GM18861 (cell line): Measurements from ENCODE around the gene ZNF507.
"Not testable (repeated sequence)": the region's sequence is repeated elsewhere in the genome, so short reads cannot be mapped to it uniquely, and the experiment has no call there.

Source experiments
- ATAC-seq: cut with Tn5 transposase; IDR thresholded peaks from one replicate; pipeline ENCODE4 v1.9.1; 2021; ENCODE audit not compliant: unreplicated experiment

The ZNF507 gene

GRCh38 chr19:32367063-32367462 is 21.7 kb downstream of the ZNF507 start:
- no peak for ATAC-seq

- no peak for ATAC-seq
Measured at GRCh38 chr19:32367948-32368536, 22.6 kb downstream of the ZNF507 start.

GRCh38 chr19:32368787-32369186 is 23.4 kb downstream of the ZNF507 start:
- ATAC-seq = no peak

- ATAC-seq = no peak
Measured at GRCh38 chr19:32372726-32373517, 27.5 kb downstream of the ZNF507 start.

GRCh38 chr19:32373585-32374295 is 28.3 kb downstream of the ZNF507 start:
- ATAC-seq = no peak

- not testable (repeated sequence) for ATAC-seq
Measured at GRCh38 chr19:32374362-32374761, 29.0 kb downstream of the ZNF507 start.

GRCh38 chr19:32377088-32377487 is 31.7 kb downstream of the ZNF507 start:
- ATAC-seq = not testable (repeated sequence)

GRCh38 chr19:32380269-32380668 is 34.9 kb downstream of the ZNF507 start:
- ATAC-seq = no peak

GRCh38 chr19:32387701-32388392 is 42.4 kb downstream of the ZNF507 start:
- ATAC-seq = no peak

GRCh38 chr19:32388393-32388855 is 43.0 kb downstream of the ZNF507 start:
- no peak for ATAC-seq

- ATAC-seq = no peak
Measured at GRCh38 chr19:32392901-32393300, 47.5 kb downstream of the ZNF507 start.

- no peak for ATAC-seq
Measured at GRCh38 chr19:32396046-32396652, 50.7 kb downstream of the ZNF507 start.

GRCh38 chr19:32397671-32398101 is 52.3 kb downstream of the ZNF507 start:
- no peak for ATAC-seq

GRCh38 chr19:32401992-32402391 is 56.6 kb downstream of the ZNF507 start:
- no peak for ATAC-seq

- no peak for ATAC-seq
Measured at GRCh38 chr19:32403291-32403995, 58.0 kb downstream of the ZNF507 start.

- no peak for ATAC-seq
Measured at GRCh38 chr19:32404213-32404932, 59.0 kb downstream of the ZNF507 start.

GRCh38 chr19:32404933-32405430 is 59.6 kb downstream of the ZNF507 start:
- peak; percentile 6 for ATAC-seq

GRCh38 chr19:32405431-32406160 is 60.2 kb downstream of the ZNF507 start, which contains the start of gene DPY19L3:
DPY19L3 (plus strand) TSS chr19:32405770; CDS start chr19:32408254, 2,484 bp downstream.
- ATAC-seq = peak; percentile 85
